WERI-Rb-1 (cell line): Measurements from ENCODE around the gene DPH7.

Source experiments
- DNase-seq: peaks from one replicate; pipeline ENCODE4 v3.0.0-alpha.2; 2020
- H3K27ac ChIP-seq: fragments of 250-450 bp; sonication (Bioruptor Pico); 2 replicates; pipeline ENCODE4 v1.5.1; 2020; ENCODE audit warnings: mild to moderate bottlenecking, moderate library complexity
- H3K27me3 ChIP-seq: fragments of 250-450 bp; sonication (Bioruptor Pico); 2 replicates; pipeline ENCODE4 v1.5.1; 2021; ENCODE audit warnings: mild to moderate bottlenecking, low read depth, moderate library complexity; ENCODE audit not compliant: insufficient read depth, severe bottlenecking
- H3K36me3 ChIP-seq: fragments of 250-450 bp; sonication (Bioruptor Pico); 2 replicates; pipeline ENCODE4 v1.5.1; 2020; ENCODE audit warnings: mild to moderate bottlenecking, moderate library complexity
- H3K4me3 ChIP-seq: 2 replicates; pipeline ENCODE4 v1.5.1; 2011; ENCODE audit warnings: low read depth, mild to moderate bottlenecking, control low read depth, low read length
- H3K9me3 ChIP-seq: fragments of 250-450 bp; sonication (Bioruptor Pico); 2 replicates; pipeline ENCODE4 v1.5.1; 2021; ENCODE audit warnings: mild to moderate bottlenecking, moderate library complexity; ENCODE audit not compliant: severe bottlenecking
- CTCF ChIP-seq: IDR thresholded peaks from 2 replicates; pipeline ENCODE4 v1.5.1; 2011; ENCODE audit warnings: low read depth, mild to moderate bottlenecking, control low read depth, inconsistent platforms, low read length

Gene DPH7

DNA sequence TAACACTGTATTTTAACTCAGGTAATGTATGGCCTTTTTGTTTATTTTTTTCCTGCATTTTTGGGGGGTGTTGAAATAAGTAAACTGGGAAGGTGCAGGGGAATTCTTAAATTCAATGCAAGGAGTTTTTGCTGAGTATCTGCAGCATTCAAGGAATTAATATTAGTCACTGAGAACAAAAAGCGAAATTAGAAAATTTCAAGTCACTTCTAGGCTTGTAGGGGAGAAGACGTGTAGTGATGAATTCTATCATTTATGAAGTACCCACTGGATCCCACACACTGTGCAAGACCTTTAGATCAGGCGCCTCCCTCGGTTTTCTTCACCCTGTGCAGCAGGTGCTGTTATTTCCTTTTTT, 41.3 kb upstream of the DPH7 start:
- no peak overlapping the region for H3K27ac ChIP-seq
- no peaks in the 10 kb centered on the region for H3K27me3 ChIP-seq
- TF ChIP-seq CTCF, result no peak
- peak overlapping the region; percentile 95 for H3K4me3 ChIP-seq
- no peak for DNase-seq
- no peaks in the 10 kb centered on the region for H3K9me3 ChIP-seq
- H3K36me3 ChIP-seq, result peaks cover 53% of the 10 kb centered on the region

DNA sequence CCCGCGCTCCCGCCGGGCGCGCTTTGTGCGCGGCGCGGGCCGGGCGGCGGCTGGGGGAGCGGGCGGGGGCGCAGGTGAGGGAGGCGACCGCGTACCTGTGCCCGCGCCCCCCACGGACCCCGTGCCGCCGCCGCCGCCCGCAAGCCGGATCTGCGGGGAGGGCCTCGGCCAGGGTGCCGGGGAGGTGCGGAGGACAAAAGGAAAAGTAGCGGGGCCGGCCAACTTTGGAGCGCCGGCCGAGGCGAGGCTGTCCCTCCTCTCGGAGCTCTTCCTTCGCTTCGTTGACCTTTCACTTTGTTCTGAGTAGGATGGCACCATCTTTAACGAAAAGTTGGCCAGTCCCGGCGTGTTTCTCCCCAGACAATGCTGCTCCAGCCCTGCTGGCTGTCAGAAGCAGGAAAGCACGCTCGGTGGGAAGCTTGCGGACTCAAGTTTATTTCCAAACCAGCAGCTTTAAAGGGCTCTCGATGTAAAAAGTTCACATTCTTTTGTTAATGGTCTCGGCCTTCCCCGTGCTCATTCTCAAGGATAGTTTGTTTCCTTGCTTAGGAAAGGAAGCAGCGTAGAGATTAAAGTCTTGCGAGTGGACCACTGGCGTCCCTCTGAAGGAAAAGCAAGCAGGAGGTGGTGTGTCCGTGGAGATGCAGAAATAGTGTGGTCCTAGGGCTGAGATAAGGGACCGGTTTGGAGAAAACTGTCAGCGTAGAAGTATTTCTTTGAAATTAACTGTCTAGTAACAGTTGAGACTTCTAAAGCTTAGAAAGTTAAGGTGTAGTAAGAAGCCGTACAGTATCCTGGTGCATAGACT, 40.7 kb upstream of the DPH7 start:
- H3K27me3 ChIP-seq, result no peaks in the 10 kb centered on the region
- peak overlapping the region; percentile 76 for H3K27ac ChIP-seq
- no peaks in the 10 kb centered on the region for H3K9me3 ChIP-seq
- H3K4me3 ChIP-seq, result peak overlapping the region; percentile 95
- no peak for DNase-seq
- peaks cover 57% of the 10 kb centered on the region for H3K36me3 ChIP-seq
- TF ChIP-seq CTCF, result no peak

DNA sequence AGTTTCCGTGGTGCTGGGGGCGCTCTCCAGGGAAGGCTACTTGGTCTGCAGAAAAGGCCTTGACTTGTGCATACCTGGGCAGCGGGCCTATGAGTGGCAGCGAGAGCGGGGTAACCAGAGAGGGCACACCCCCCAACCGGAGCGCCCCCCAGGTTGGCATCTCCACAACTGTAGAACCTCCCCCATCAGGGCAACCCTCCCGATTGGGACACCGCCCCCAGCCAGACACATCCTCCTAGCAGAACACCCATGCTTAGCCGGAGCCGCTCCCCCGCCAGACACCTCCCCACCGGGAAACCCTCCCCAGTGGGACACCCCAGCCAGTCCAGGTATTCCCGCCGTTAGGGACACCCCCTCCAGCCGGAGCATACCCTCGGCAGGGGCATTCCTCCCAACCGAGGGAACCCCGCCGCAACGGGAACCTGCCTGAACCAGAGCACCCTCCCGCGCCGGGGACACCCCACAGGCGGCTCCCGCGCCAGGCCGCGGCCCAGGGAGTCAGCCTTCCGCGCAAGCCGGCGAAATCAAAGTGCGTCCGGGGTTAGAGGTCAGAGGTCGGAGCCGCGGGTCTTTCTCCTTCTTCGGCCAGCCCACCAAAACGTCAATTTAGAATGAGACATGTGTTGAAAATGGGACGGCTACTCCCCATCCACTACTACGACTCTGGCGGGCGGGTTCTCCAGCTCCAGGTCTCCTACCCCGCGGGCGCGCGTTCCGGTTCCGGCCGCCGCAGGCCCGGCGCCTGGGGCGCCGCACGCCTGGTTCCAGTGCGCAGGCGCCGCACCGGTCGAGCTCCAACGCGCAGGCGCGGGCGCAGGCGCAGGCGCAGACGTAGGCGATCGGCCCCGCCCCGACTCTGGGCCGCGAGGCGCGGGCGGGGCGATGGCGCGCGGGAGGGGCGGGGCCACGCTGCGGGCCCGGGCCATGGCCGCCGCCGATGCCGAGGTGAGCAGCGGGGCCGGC, 39.7 kb upstream of the DPH7 start, which contains the start of gene EHMT1:
Gene EHMT1, plus strand, starts transcription at position 901 of the 963 bp plus-strand sequence. Its CDS starts 24 bp downstream, at position 925.
- peak; percentile 78 for DNase-seq
- H3K4me3 ChIP-seq, result peak within 1 kb of the TSS; percentile 98
- peaks cover 61% of the 10 kb centered on the region for H3K36me3 ChIP-seq
- H3K9me3 ChIP-seq, result no peaks in the 10 kb centered on the region
- peak within 1 kb of the TSS; percentile 93 for H3K27ac ChIP-seq
- no peaks in the 10 kb centered on the region for H3K27me3 ChIP-seq
- no peak for TF ChIP-seq CTCF

- DNase-seq, result no peak
- H3K4me3 ChIP-seq, result no peak overlapping the region
- H3K27me3 ChIP-seq, result no peaks in the 10 kb centered on the region
- peaks cover 45% of the 10 kb centered on the region for H3K36me3 ChIP-seq
- no peak overlapping the region for H3K27ac ChIP-seq
- H3K9me3 ChIP-seq, result no peaks in the 10 kb centered on the region
- TF ChIP-seq CTCF, result no peak
Measured at GRCh38 chr9:137615387-137615871, 36.7 kb upstream of the DPH7 start.

GRCh38 chr9:137614631-137615386, 36.1 kb upstream of the DPH7 start:
- Histone ChIP-seq H3K9me3 (no peaks in the 10 kb centered on the region), H3K27me3 (no peaks in the 10 kb centered on the region), H3K4me3 (no peak overlapping the region), H3K36me3 (peaks cover 44% of the 10 kb centered on the region), H3K27ac (no peak overlapping the region)
- DNase-seq, result no peak
- peak; percentile 21; the same call in 1 of the 2 replicates for TF ChIP-seq CTCF
